IMR-90 (cell line): ENCODE data around the gene CNTNAP3B.
"Not testable (repeated sequence)": the region's sequence is repeated elsewhere in the genome, so short reads cannot be mapped to it uniquely, and the experiment has no call there.

Experiments used
- BHLHE40 ChIP-seq: fragments of 150-350 bp; IDR thresholded peaks from 2 replicates; pipeline ENCODE4 v1.6.1; 2016; ENCODE audit warnings: mild to moderate bottlenecking, low read depth, low read length
- CEBPB ChIP-seq: IDR thresholded peaks from 2 replicates; pipeline ENCODE4 v1.6.1; 2012; ENCODE audit warnings: low read depth, low read length, improper control_type of control experiment
- CHD1 ChIP-seq: IDR thresholded peaks from 2 replicates; pipeline ENCODE4 v1.6.1; 2012; ENCODE audit warnings: low read depth, low read length, improper control_type of control experiment
- CTCF ChIP-seq: conservative IDR thresholded peaks from 2 replicates; pipeline ENCODE4 v1.5.1; 2012; ENCODE audit warnings: mild to moderate bottlenecking, low read depth, low read length, improper control_type of control experiment
- FOS ChIP-seq: fragments of 150-350 bp; IDR thresholded peaks from 2 replicates; pipeline ENCODE4 v1.6.1; 2016; ENCODE audit warnings: low read depth, low read length
- MAFK ChIP-seq: IDR thresholded peaks from 2 replicates; pipeline ENCODE4 v1.6.1; 2012; ENCODE audit warnings: low read depth, low read length, improper control_type of control experiment
- POLR2A ChIP-seq: IDR thresholded peaks from 2 replicates; pipeline ENCODE4 v1.6.1; 2012; ENCODE audit warnings: mild to moderate bottlenecking, low read depth, low read length
- RAD21 ChIP-seq: IDR thresholded peaks from 2 replicates; pipeline ENCODE4 v1.6.1; 2012; ENCODE audit warnings: low read length, improper control_type of control experiment
- RCOR1 ChIP-seq: IDR thresholded peaks from 2 replicates; pipeline ENCODE4 v1.6.1; 2012; ENCODE audit warnings: mild to moderate bottlenecking, low read length, improper control_type of control experiment; ENCODE audit not compliant: insufficient replicate concordance
- SMC3 ChIP-seq: fragments of 150-350 bp; IDR thresholded peaks from 2 replicates; pipeline ENCODE4 v1.6.1; 2016; ENCODE audit warnings: low read depth, mild to moderate bottlenecking, antibody characterized with exemption, low read length, moderate library complexity
- USF2 ChIP-seq: fragments of 150-350 bp; IDR thresholded peaks from 2 replicates; pipeline ENCODE4 v1.6.1; 2017; ENCODE audit warnings: mild to moderate bottlenecking, antibody characterized with exemption, low read length, low read depth

GRCh38 chr9:42050701-42051100, 78.5 kb downstream of the CNTNAP3B start:
- TF ChIP-seq POLR2A, CTCF, MAFK, SMC3, USF2, RAD21, RCOR1, FOS, BHLHE40, CEBPB, CHD1: not testable (repeated sequence)
